ENCODE data around the gene SYNGR2.

Gene SYNGR2

DNA sequence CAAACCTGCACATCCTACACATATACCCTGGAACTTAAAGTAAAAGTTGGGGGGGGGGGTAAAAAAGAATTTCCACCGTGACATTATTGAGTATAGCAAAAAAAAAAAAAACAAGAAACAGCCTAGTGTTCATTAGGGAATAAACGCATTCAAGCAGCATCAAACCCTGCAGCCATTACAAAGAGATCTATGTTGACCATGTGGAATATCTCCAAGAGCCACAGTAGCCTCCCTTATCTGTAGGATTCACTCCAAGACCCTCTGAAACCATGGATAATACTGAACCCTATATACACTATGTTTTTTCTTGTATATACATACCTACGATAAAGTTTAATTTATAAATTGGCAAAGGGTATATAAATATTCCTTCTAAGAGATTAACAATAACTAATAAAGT is 40.1 kb downstream of the SYNGR2 start:
- no peak for DNase-seq

DNA sequence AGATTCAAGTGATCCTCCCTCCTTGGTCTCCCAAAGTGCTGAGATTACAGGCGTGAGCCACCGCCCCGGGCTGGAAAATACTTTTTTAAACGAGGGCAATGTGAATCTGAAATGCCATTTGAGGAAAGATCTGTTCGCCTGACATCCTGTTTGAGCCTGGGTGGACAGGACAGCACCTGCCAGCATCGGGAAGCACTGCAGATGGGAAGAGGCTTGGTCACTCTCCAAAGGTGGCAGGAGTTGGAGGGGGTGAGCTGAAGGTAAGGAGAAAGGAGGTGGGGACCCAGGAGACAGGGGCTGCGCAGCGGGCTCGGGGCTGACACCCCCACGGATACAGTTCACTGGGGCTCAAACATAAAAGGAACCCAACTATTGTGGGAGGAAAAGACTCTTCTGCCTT is 41.7 kb downstream of the SYNGR2 start:
- no peak for DNase-seq

DNA sequence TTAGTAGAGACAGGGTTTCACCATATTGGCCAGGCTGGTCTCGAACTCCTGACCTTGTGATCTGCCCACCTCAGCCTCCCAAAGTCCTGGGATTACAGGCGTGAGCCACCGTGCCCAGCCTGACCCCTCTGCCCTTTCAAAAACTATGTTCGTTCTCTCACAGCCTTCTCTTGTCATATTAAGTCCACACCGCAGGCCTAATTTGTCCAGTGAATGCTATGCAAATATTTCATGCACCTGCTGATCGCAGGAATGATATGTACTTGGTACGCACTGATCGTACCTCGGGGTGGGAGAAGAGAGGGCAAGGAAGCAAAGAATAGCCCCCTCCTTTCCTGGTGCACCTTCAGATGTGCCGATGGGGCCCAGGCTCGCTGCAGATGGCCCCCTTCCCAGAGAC is 42.7 kb downstream of the SYNGR2 start:
- DNase-seq = no peak

DNA sequence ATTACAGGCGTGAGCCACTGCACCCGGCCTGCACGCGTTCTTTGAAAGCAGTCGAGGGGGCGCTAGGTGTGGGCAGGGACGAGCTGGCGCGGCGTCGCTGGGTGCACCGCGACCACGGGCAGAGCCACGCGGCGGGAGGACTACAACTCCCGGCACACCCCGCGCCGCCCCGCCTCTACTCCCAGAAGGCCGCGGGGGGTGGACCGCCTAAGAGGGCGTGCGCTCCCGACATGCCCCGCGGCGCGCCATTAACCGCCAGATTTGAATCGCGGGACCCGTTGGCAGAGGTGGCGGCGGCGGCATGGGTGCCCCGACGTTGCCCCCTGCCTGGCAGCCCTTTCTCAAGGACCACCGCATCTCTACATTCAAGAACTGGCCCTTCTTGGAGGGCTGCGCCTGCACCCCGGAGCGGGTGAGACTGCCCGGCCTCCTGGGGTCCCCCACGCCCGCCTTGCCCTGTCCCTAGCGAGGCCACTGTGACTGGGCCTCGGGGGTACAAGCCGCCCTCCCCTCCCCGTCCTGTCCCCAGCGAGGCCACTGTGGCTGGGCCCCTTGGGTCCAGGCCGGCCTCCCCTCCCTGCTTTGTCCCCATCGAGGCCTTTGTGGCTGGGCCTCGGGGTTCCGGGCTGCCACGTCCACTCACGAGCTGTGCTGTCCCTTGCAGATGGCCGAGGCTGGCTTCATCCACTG is 45.8 kb downstream of the SYNGR2 start, which contains the start of gene BIRC5:
BIRC5 (plus strand) TSS at position 238 of the 690 bp plus-strand sequence; CDS start at position 302, 64 bp downstream.
- DNase-seq = peak; percentile 82

GRCh38 chr17:78214706-78215061 is 46.3 kb downstream of the SYNGR2 start:
- DNase-seq = no peak

- DNase-seq = no peak
Measured at GRCh38 chr17:78219396-78220150, 51.2 kb downstream of the SYNGR2 start.

Measured in HCEC 1CT (cell line).